ENCODE results near the gene TMEM167B. TPM values are rescaled to one million over a fixed set of nuclear protein-coding genes. Genes with fewer than 3 reads are reported as not detected.

Gene TMEM167B
- total and polyA plus RNA-seq, 2 of the 8 experiments (the other 6 are each of a cell fraction or from before 2014, with no cell fraction given), result 3.6 to 14.8 TPM

DNA sequence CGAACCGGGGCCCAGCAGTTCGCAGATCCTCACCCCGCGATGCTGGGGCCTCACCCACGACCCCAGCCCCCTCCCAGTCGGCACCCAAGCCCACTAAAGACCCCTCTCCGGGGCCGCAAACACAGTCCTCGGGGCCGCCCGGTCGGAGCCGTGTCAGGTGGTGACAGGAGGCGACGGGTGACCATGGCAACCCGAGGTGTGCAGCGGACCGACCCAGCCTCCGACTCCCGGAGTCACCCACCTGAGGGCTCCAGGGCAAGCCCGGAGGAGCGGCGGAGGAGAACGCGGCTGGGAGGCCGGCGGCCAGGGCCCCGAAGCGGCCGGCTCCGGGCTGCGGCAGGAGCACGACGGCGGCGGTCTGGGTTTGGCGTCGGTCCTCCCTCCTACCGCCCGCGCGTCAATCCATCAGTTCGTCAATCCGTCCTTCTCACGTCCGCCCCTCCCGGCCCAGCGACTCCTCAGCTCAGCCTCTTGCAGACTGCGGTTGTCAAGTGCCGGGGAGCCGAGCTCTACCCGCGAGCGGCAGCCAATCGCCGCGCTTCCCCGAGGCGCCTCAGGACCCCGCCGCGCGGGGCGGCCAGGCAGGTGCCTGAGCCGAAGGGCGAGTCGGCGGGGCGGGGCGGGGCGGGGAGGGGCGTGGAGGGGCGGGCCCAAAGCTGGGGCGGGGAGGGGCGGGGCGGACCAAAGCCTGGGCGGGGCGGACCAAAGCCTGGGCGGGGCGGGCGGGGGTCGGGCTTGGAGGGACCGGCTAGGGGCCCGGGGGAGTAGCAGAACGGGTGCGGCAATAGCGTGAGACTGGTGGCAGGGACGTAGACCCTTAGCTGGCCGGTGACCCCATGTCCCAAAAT, 48.7 kb upstream of the TMEM167B start, which contains the start of gene WDR47 (continued):
- TF ChIP-seq NRF1 (IDR thresholded peaks at IDR 0.05; ENCODE audit: low read depth, low read length) (no peak), TEAD4 (IDR thresholded peaks at IDR 0.05; ENCODE audit: low read depth, low read length) (peak; percentile 6; the same call in 1 of the 2 replicates), POLR2AphosphoS5 (IDR thresholded peaks at IDR 0.05; ENCODE audit: low read depth, low read length) (peak; percentile 87), SAP30 (IDR thresholded peaks at IDR 0.05; ENCODE audit: insufficient read depth, insufficient replicate concordance, low read length) (no peak), POLR2A (IDR thresholded peaks at IDR 0.05; ENCODE audit: control extremely low read depth in 1 of 2, low read depth in 2 of 2, low read length in 2 of 2) (peak; percentile 59 to 86), EGR1 (IDR thresholded peaks at IDR 0.05; ENCODE audit: borderline replicate concordance, low read depth, low read length) (no peak), RBBP5 (IDR thresholded peaks at IDR 0.05; ENCODE audit: borderline replicate concordance, low read depth, low read length) (peak; percentile 56), TBP (IDR thresholded peaks at IDR 0.05; ENCODE audit: low read depth, low read length) (peak; percentile 94), JUND (IDR thresholded peaks at IDR 0.05; ENCODE audit: low read length) (no peak), ZNF274 (IDR thresholded peaks at IDR 0.05; ENCODE audit: borderline replicate concordance, extremely low read depth, low read length) (no peak), TAF7 (optimal IDR thresholded peaks at IDR 0.05; ENCODE audit: borderline replicate concordance, low read depth, low read length) (peak; percentile 94), SIN3A (conservative IDR thresholded peaks at IDR 0.05 in 1 of 2, IDR thresholded peaks at IDR 0.05 in 1 of 2; ENCODE audit: low read depth in 1 of 2, low read length in 2 of 2) (peak in 1 of 2 experiments; percentile 55; a peak in 2 of 4 replicates), RNF2 (IDR thresholded peaks at IDR 0.05; ENCODE audit: borderline replicate concordance, low read depth, low read length, missing control alignments, poor library complexity, severe bottlenecking) (no peak), FOSL1 (IDR thresholded peaks at IDR 0.05; ENCODE audit: insufficient read depth, low read depth, low read length) (no peak), HDAC2 (IDR thresholded peaks at IDR 0.05; ENCODE audit: borderline replicate concordance in 1 of 2, low read depth in 2 of 2, low read length in 2 of 2) (0 out of 4 replicates have a peak, but pooled peaks of 1 of the 2 experiments have one; percentile 56), SIRT6 (IDR thresholded peaks at IDR 0.05; ENCODE audit: low read length) (no peak), KDM1A (IDR thresholded peaks at IDR 0.05; ENCODE audit: borderline replicate concordance, low read length) (no peak), PHF8 (conservative IDR thresholded peaks at IDR 0.05; ENCODE audit: low read depth, low read length) (peak; percentile 63; the same call in 1 of the 2 replicates)
- TF ChIP-seq, protein P1, sequence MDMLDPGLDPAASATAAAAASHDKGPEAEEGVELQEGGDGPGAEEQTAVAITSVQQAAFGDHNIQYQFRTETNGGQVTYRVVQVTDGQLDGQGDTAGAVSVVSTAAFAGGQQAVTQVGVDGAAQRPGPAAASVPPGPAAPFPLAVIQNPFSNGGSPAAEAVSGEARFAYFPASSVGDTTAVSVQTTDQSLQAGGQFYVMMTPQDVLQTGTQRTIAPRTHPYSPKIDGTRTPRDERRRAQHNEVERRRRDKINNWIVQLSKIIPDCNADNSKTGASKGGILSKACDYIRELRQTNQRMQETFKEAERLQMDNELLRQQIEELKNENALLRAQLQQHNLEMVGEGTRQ (IDR thresholded peaks at IDR 0.05; ENCODE audit: low read length), result no peak

All from H1 (cell line).